HepG2 (cell line): ENCODE measurements around the gene POFUT1. TPM values are rescaled to one million over a fixed set of nuclear protein-coding genes. Genes with fewer than 3 reads are reported as not detected.

Experiments used
- ATF4 ChIP-seq, 2 experiments: fragments of 450-650 bp in 1 of 2; sonication (generic) in 1 of 2; formaldehyde crosslinking; IDR thresholded peaks; 2 replicates each; pipeline versions ENCODE4 v1.5.0 to v1.8.0; 2020 to 2022; ENCODE audit warnings: mild to moderate bottlenecking in 1 of 2, missing genetic modification reagents in 1 of 2
- CREB1 ChIP-seq, 2 experiments: fragments of 450-650 bp in 1 of 2; IDR thresholded peaks; 2 replicates each; pipeline ENCODE4 v1.6.1; 2016 to 2017; ENCODE audit warnings: control low read depth in 1 of 2, mild to moderate bottlenecking in 1 of 2, missing compliant biosample characterization in 1 of 2, missing genetic modification characterization in 1 of 2
- CREM ChIP-seq, 2 experiments: sonication (generic) in 1 of 2; formaldehyde crosslinking in 1 of 2; IDR thresholded peaks; 2 replicates each; pipeline versions ENCODE4 v1.4.0 to v1.6.1; 2016 to 2020; ENCODE audit warnings: antibody characterized with exemption in 1 of 2, mild to moderate bottlenecking in 1 of 2, missing genetic modification reagents in 1 of 2
- DDIT3 ChIP-seq: sonication (generic); formaldehyde crosslinking; IDR thresholded peaks from 2 replicates; pipeline ENCODE4 v1.4.0; 2020; ENCODE audit warnings: mild to moderate bottlenecking, missing genetic modification reagents
- GFI1 ChIP-seq: sonication (generic); formaldehyde crosslinking; IDR thresholded peaks from 2 replicates; pipeline ENCODE4 v1.5.0; 2020; ENCODE audit warnings: missing genetic modification reagents, mild to moderate bottlenecking, borderline replicate concordance
- GZF1 ChIP-seq: sonication (generic); formaldehyde crosslinking; IDR thresholded peaks from 2 replicates; pipeline ENCODE4 v1.5.1; 2020; ENCODE audit warnings: mild to moderate bottlenecking, missing genetic modification reagents
- HNF4G ChIP-seq, 2 experiments: sonication (generic) in 1 of 2; formaldehyde crosslinking in 1 of 2; IDR thresholded peaks; 2 replicates each; pipeline versions ENCODE4 v1.4.0 to v1.6.1; 2011 to 2020; ENCODE audit warnings: borderline replicate concordance in 2 of 2, low read depth in 2 of 2, mild to moderate bottlenecking in 2 of 2, low read length in 1 of 2, missing genetic modification reagents in 1 of 2, moderate library complexity in 1 of 2
- MXD4 ChIP-seq: IDR thresholded peaks from 2 replicates; pipeline ENCODE4 v1.6.1; 2016; ENCODE audit warnings: mild to moderate bottlenecking, missing biosample characterization, missing genetic modification reagents
- SATB2 ChIP-seq: sonication (generic); formaldehyde crosslinking; IDR thresholded peaks from 2 replicates; pipeline ENCODE4 v1.5.0; 2020; ENCODE audit warnings: missing genetic modification reagents
- TRIM24 ChIP-seq: sonication (generic); formaldehyde crosslinking; IDR thresholded peaks from 2 replicates; pipeline ENCODE4 v1.8.0; 2022; ENCODE audit warnings: mild to moderate bottlenecking, missing genetic modification reagents
- ZFY ChIP-seq: sonication (generic); formaldehyde crosslinking; IDR thresholded peaks from 2 replicates; pipeline ENCODE4 v1.4.0; 2020; ENCODE audit warnings: missing genetic modification reagents
- ZNF276 ChIP-seq: sonication (generic); formaldehyde crosslinking; IDR thresholded peaks from 2 replicates; pipeline ENCODE4 v1.4.0; 2020; ENCODE audit warnings: mild to moderate bottlenecking, low read depth, missing genetic modification reagents
- ZNF687 ChIP-seq: sonication (generic); formaldehyde crosslinking; IDR thresholded peaks from 2 replicates; pipeline ENCODE4 v1.5.1; 2020; ENCODE audit warnings: mild to moderate bottlenecking, missing genetic modification reagents, moderate library complexity
- ZNF710 ChIP-seq: sonication (generic); formaldehyde crosslinking; IDR thresholded peaks from 2 replicates; pipeline ENCODE4 v1.5.0; 2020; ENCODE audit warnings: mild to moderate bottlenecking, missing genetic modification reagents, borderline replicate concordance
- polyA plus RNA-seq, 8 experiments: library from polyadenylated mRNA; depleted of rRNA in 3 of 8; stranded (reverse) in 7 of 8; unstranded in 1 of 8; fragments of >200 nt; fragmentation: Illumina TruSeq in 4 of 8; extraction: Trizol in 4 of 8; gene quantifications; 2 replicates each; pipeline versions ENCODE4 v1.2.1 to v1.2.3, GENCODE V29; 2011 to 2016; ENCODE audit warnings: low read depth in 4 of 8, missing spikeins in 1 of 8, mixed read lengths in 1 of 8; ENCODE audit not compliant: insufficient read depth in 1 of 8
- total RNA-seq, 5 experiments: library from RNA; depleted of rRNA; stranded (reverse); fragments of >200 nt; fragmentation: Illumina TruSeq; extraction: Trizol; gene quantifications; 2 replicates each; pipeline ENCODE4 v1.2.3, GENCODE V29; 2016; ENCODE audit warnings: low read depth in 1 of 5

Gene POFUT1
- total and polyA plus RNA-seq, 2 of the 13 experiments (the other 11 are each of a cell fraction or from before 2014, with no cell fraction given): 35.5 to 58.3 TPM

- TF ChIP-seq ZFY (peak; percentile 76), ZNF276 (peak; percentile 15; the same call in 1 of the 2 replicates), MXD4 (no peak; the same call in 1 of the 2 replicates), ATF4 (CRISPR knock-in tag; IDR thresholded peaks at IDR 0.05) (peak in 1 of 2 experiments; percentile 0; a peak in 1 of 4 replicates), SATB2 (CRISPR knock-in tag) (no peak), CREM (IDR thresholded peaks at IDR 0.05) (peak; percentile 52; the same call in 1 of the 2 replicates), CREM (CRISPR knock-in tag; IDR thresholded peaks at IDR 0.05) (no peak), HNF4G (IDR thresholded peaks at IDR 0.05; ENCODE audit: borderline replicate concordance, low read depth, low read length) (peak; percentile 14; the same call in 1 of the 2 replicates), HNF4G (CRISPR knock-in tag; IDR thresholded peaks at IDR 0.05; ENCODE audit: borderline replicate concordance, low read depth) (peak; percentile 88), CREB1 (IDR thresholded peaks at IDR 0.05) (peak; percentile 24; the same call in 1 of the 2 replicates), CREB1 (CRISPR knock-in tag; IDR thresholded peaks at IDR 0.05) (no peak), ZNF687 (CRISPR knock-in tag) (peak; percentile 88), ZNF710 (0 out of 2 replicates have a peak, but pooled peaks have one; percentile 8), GZF1 (CRISPR knock-in tag) (no peak), GFI1 (CRISPR knock-in tag) (peak; percentile 65; the same call in 1 of the 2 replicates), TRIM24 (no peak), DDIT3 (no peak)
These were observed 69.9 kb downstream of the POFUT1 start, which contains the start of gene KIF3B (continued) for GRCh38 chr20:32277361-32278198.
